Small intestine (tissue), 7 donors: ENCODE data around the gene B3GNT9. TPM values are rescaled to one million over a fixed set of nuclear protein-coding genes. Genes with fewer than 3 reads are reported as not detected.

ENCODE experiments used
- DNase-seq, 2 donors: peaks; one replicate each; pipeline versions ENCODE4 v3.0.0 to v3.0.0-alpha.2; 2013
- FAIRE-seq: peaks from 2 replicates; lab custom pipeline; 2012; peaks lifted over from hg19 to GRCh38; lab: Jason Lieb, UNC
- H3K27ac ChIP-seq, 3 donors: one replicate each; pipeline ENCODE4 v1.5.1; 2013; ENCODE audit warnings: low read length in 2 of 3, mild to moderate bottlenecking in 2 of 3, control low read depth in 1 of 3, inconsistent platforms in 1 of 3, low read depth in 1 of 3, moderate library complexity in 1 of 3
- H3K27me3 ChIP-seq, 3 donors: one replicate each; pipeline ENCODE4 v1.6.1; 2013; ENCODE audit warnings: low read length in 3 of 3, inconsistent platforms in 1 of 3; ENCODE audit not compliant: control insufficient read depth in 3 of 3, insufficient read depth in 3 of 3
- H3K36me3 ChIP-seq, 3 donors: one replicate each; pipeline ENCODE4 v1.6.1; 2013; ENCODE audit warnings: low read length in 3 of 3, inconsistent platforms in 1 of 3, low read depth in 1 of 3, mild to moderate bottlenecking in 1 of 3, moderate library complexity in 1 of 3; ENCODE audit not compliant: control insufficient read depth in 3 of 3, insufficient read depth in 2 of 3
- H3K4me1 ChIP-seq, 3 donors: one replicate each; pipeline ENCODE4 v1.6.1; 2013; ENCODE audit warnings: low read length in 2 of 3, inconsistent platforms in 1 of 3, low read depth in 1 of 3, mild to moderate bottlenecking in 1 of 3, moderate library complexity in 1 of 3; ENCODE audit not compliant: control insufficient read depth in 3 of 3, insufficient read depth in 2 of 3
- H3K4me3 ChIP-seq, 3 donors: one replicate each; pipeline ENCODE4 v1.5.1; 2013; ENCODE audit warnings: low read length in 3 of 3, control low read depth in 1 of 3, inconsistent platforms in 1 of 3, low read depth in 1 of 3, mild to moderate bottlenecking in 1 of 3, moderate library complexity in 1 of 3
- H3K9me3 ChIP-seq, 2 donors: one replicate each; pipeline ENCODE4 v1.6.1; 2013; ENCODE audit warnings: low read depth in 1 of 2, low read length in 1 of 2; ENCODE audit not compliant: control insufficient read depth in 2 of 2, insufficient read depth in 1 of 2
- WGBS, 3 donors: extraction: QIAGEN DNeasy Blood & Tissue Kit; methylation state at CpG; one replicate each; pipeline ENCODE4 v1.1.7; 2013; 5-methylcytosine and 5-hydroxymethylcytosine counted together
- polyA plus RNA-seq, 4 donors: library from polyadenylated mRNA; stranded (reverse) in 3 of 4; unstranded in 1 of 4; fragments of 200-250 nt in 3 of 4; fragments of 120-200 nt in 1 of 4; gene quantifications; one replicate each; pipeline versions ENCODE4 v1.2.1 to v1.2.3, GENCODE V29; 2013
- donor health status: healthy with polysubstance abuse.
- donor health status: control.
- donor health status: control.
- donor health status: Bipolar disorder and iron deficiency.
- donor health status: healthy.

B3GNT9 gene
- polyA plus RNA-seq, 4 donors: 0.89 to 4.9 (median 2.6) TPM

GRCh38 chr16:67163164-67163998 lies 12.6 kb upstream of the B3GNT9 start:
- FAIRE-seq (no peak), DNase-seq (peak in 1 of 2 donors; percentile 79)
- WGBS, 3 donors: 2 to 4% (median 2%) methylated on average over 81 to 99 of the region's 99 CpGs
- peak overlapping the region in 2 of 3 donors; percentile 23 for H3K4me3 ChIP-seq
- H3K4me1 ChIP-seq: peaks cover 4 to 52% (median 24%) of the 10 kb centered on the region in 3 donors
- H3K9me3 ChIP-seq: no peaks in the 10 kb centered on the region
- H3K27ac ChIP-seq: no peak overlapping the region
- H3K27me3 ChIP-seq: peaks cover 10 to 81% (median 13%) of the 10 kb centered on the region in 3 donors
- no peaks in the 10 kb centered on the region for H3K36me3 ChIP-seq

GRCh38 chr16:67162506-67163163 lies 11.8 kb upstream of the B3GNT9 start:
- Histone ChIP-seq H3K9me3 (no peaks in the 10 kb centered on the region), H3K4me1 (peaks cover 4 to 52% (median 24%) of the 10 kb centered on the region in 3 donors), H3K36me3 (no peaks in the 10 kb centered on the region), H3K27me3 (peaks cover 10 to 74% (median 13%) of the 10 kb centered on the region in 3 donors), H3K4me3 (peak overlapping the region in 2 of 3 donors; percentile 7 to 23), H3K27ac (no peak overlapping the region)
- 16 to 35% (median 27%) methylated on average over 43 to 44 of the region's 44 CpGs for WGBS, 3 donors
- DNase-seq (peak in 1 of 2 donors; percentile 16), FAIRE-seq (no peak)

GRCh38 chr16:67161595-67162058 lies 10.8 kb upstream of the B3GNT9 start:
- H3K36me3 ChIP-seq: no peaks in the 10 kb centered on the region
- DNase-seq (no peak), FAIRE-seq (no peak)
- 53 to 74% (median 71%) methylated on average over 24 to 25 of the region's 25 CpGs for WGBS, 3 donors
- no peak overlapping the region for H3K27ac ChIP-seq
- peaks cover 10 to 71% (median 13%) of the 10 kb centered on the region in 3 donors for H3K27me3 ChIP-seq
- no peaks in the 10 kb centered on the region for H3K9me3 ChIP-seq
- peaks cover 4 to 52% (median 24%) of the 10 kb centered on the region in 3 donors for H3K4me1 ChIP-seq
- H3K4me3 ChIP-seq: no peak overlapping the region

- H3K27me3 ChIP-seq: peaks cover 0 to 72% (median 0%) of the 10 kb centered on the region in 3 donors
- WGBS, 3 donors: 2 to 5% (median 3%) methylated on average over 30 to 34 of the region's 34 CpGs
- no peaks in the 10 kb centered on the region for H3K9me3 ChIP-seq
- H3K27ac ChIP-seq: peak overlapping the region; percentile 30 to 96 (median 81)
- DNase-seq (peak; percentile 54 to 61), FAIRE-seq (no peak)
- H3K4me1 ChIP-seq: peaks cover 4 to 46% (median 10%) of the 10 kb centered on the region in 3 donors
- H3K4me3 ChIP-seq: peak overlapping the region; percentile 88 to 94 (median 92)
- H3K36me3 ChIP-seq: peaks cover 0 to 3% (median 0%) of the 10 kb centered on the region in 3 donors
Measured at GRCh38 chr16:67158637-67159600, 8.1 kb upstream of the B3GNT9 start.

- peak in 1 of 2 donors; percentile 37 for DNase-seq
- Histone ChIP-seq H3K4me3 (no peak overlapping the region), H3K27ac (peak overlapping the region in 1 of 3 donors; percentile 55), H3K27me3 (peaks cover 0 to 71% (median 0%) of the 10 kb centered on the region in 3 donors), H3K36me3 (peaks cover 0 to 3% (median 0%) of the 10 kb centered on the region in 3 donors), H3K9me3 (no peaks in the 10 kb centered on the region), H3K4me1 (peaks cover 4 to 42% (median 6%) of the 10 kb centered on the region in 3 donors)
- 61 to 64% (median 62%) methylated on average over 7 of the region's 7 CpGs for WGBS, 3 donors
- FAIRE-seq: no peak
Measured at GRCh38 chr16:67157892-67158635, 7.3 kb upstream of the B3GNT9 start.

GRCh38 chr16:67157106-67157748 lies 6.4 kb upstream of the B3GNT9 start:
- H3K27ac ChIP-seq: peak overlapping the region in 1 of 3 donors; percentile 55
- no peaks in the 10 kb centered on the region for H3K9me3 ChIP-seq
- 71 to 73% (median 73%) methylated on average over 7 of the region's 7 CpGs for WGBS, 3 donors
- FAIRE-seq (no peak), DNase-seq (no peak)
- H3K4me1 ChIP-seq: peaks cover 0 to 37% (median 3%) of the 10 kb centered on the region in 3 donors
- peaks cover 0 to 3% (median 0%) of the 10 kb centered on the region in 3 donors for H3K36me3 ChIP-seq
- no peak overlapping the region for H3K4me3 ChIP-seq
- H3K27me3 ChIP-seq: peaks cover 0 to 68% (median 0%) of the 10 kb centered on the region in 3 donors
